ENCODE measurements around the gene PRKAG1. TPM values are rescaled to one million over a fixed set of nuclear protein-coding genes. Genes with fewer than 3 reads are reported as not detected.

The PRKAG1 gene
- total RNA-seq, 1 donor from 2014 or later: 47.1 TPM

GRCh38 chr12:49030714-49031572 is 12.4 kb upstream of the PRKAG1 start:
- Mint-ChIP-seq H3K4me1 (ENCODE audit: low read depth, unreplicated experiment) (no peaks in the 10 kb centered on the region), H3K27ac (ENCODE audit: unreplicated experiment) (peak overlapping the region; percentile 62), H3K27me3 (ENCODE audit: low read depth, unreplicated experiment) (no peaks in the 10 kb centered on the region), H3K4me3 (ENCODE audit: unreplicated experiment) (no peak overlapping the region), H3K36me3 (ENCODE audit: low read depth, unreplicated experiment) (peaks cover 10% of the 10 kb centered on the region), H3K9me3 (ENCODE audit: unreplicated experiment) (no peaks in the 10 kb centered on the region)
- Histone ChIP-seq H3K9ac (ENCODE audit: low read length) (no peak overlapping the region), H4K20me1 (ENCODE audit: insufficient read depth, low read length) (peaks cover 74% of the 10 kb centered on the region), H3K9me3 (ENCODE audit: insufficient read depth, low read depth, low read length) (no peaks in the 10 kb centered on the region), H3K27ac (ENCODE audit: low read depth, low read length) (no peak overlapping the region), H3K36me3 (ENCODE audit: insufficient read depth, low read length) (peaks cover 50% of the 10 kb centered on the region), H3K4me1 (ENCODE audit: insufficient read depth, low read length) (no peaks in the 10 kb centered on the region), H2AFZ (ENCODE audit: low read depth, low read length) (no peak overlapping the region), H3K4me2 (ENCODE audit: low read length) (no peak overlapping the region), H3K27me3 (ENCODE audit: insufficient read depth, low read length) (no peaks in the 10 kb centered on the region), H3K4me3 (ENCODE audit: insufficient read depth, low read depth, low read length) (no peak overlapping the region), H3K79me2 (ENCODE audit: insufficient read depth, low read length) (peaks cover 7% of the 10 kb centered on the region)
- no peak for DNase-seq (ENCODE audit: low read depth)
- no peak for TF ChIP-seq EZH2 (IDR thresholded peaks at IDR 0.05; ENCODE audit: insufficient read depth, low read length)
- TF ChIP-seq CTCF (IDR thresholded peaks at IDR 0.05; ENCODE audit: insufficient read depth, low read depth, low read length): no peak
- no peak for FAIRE-seq

- Mint-ChIP-seq H3K27ac (ENCODE audit: unreplicated experiment) (no peak overlapping the region), H3K36me3 (ENCODE audit: low read depth, unreplicated experiment) (peaks cover 13% of the 10 kb centered on the region), H3K4me1 (ENCODE audit: low read depth, unreplicated experiment) (no peaks in the 10 kb centered on the region), H3K27me3 (ENCODE audit: low read depth, unreplicated experiment) (no peaks in the 10 kb centered on the region), H3K4me3 (ENCODE audit: unreplicated experiment) (no peak overlapping the region), H3K9me3 (ENCODE audit: unreplicated experiment) (no peaks in the 10 kb centered on the region)
- peaks cover 80% of the 10 kb centered on the region for H4K20me1 ChIP-seq (ENCODE audit: insufficient read depth, low read length)
- peaks cover 55% of the 10 kb centered on the region for H3K36me3 ChIP-seq (ENCODE audit: insufficient read depth, low read length)
- H3K9me3 ChIP-seq (ENCODE audit: insufficient read depth, low read depth, low read length): no peaks in the 10 kb centered on the region
- no peak overlapping the region for H2AFZ ChIP-seq (ENCODE audit: low read depth, low read length)
- no peak overlapping the region for H3K9ac ChIP-seq (ENCODE audit: low read length)
- no peaks in the 10 kb centered on the region for H3K4me1 ChIP-seq (ENCODE audit: insufficient read depth, low read length)
- no peak overlapping the region for H3K27ac ChIP-seq (ENCODE audit: low read depth, low read length)
- H3K4me2 ChIP-seq (ENCODE audit: low read length): no peak overlapping the region
- DNase-seq (ENCODE audit: low read depth): no peak
- no peaks in the 10 kb centered on the region for H3K27me3 ChIP-seq (ENCODE audit: insufficient read depth, low read length)
- TF ChIP-seq EZH2 (IDR thresholded peaks at IDR 0.05; ENCODE audit: insufficient read depth, low read length): no peak
- FAIRE-seq: no peak
- H3K4me3 ChIP-seq (ENCODE audit: insufficient read depth, low read depth, low read length): no peak overlapping the region
- H3K79me2 ChIP-seq (ENCODE audit: insufficient read depth, low read length): peaks cover 7% of the 10 kb centered on the region
Observed at GRCh38 chr12:49030119-49030518, 11.5 kb upstream of the PRKAG1 start.

- Histone ChIP-seq H3K27me3 (ENCODE audit: insufficient read depth, low read length) (no peaks in the 10 kb centered on the region), H3K9me3 (ENCODE audit: insufficient read depth, low read depth, low read length) (no peaks in the 10 kb centered on the region), H3K27ac (ENCODE audit: low read depth, low read length) (no peak overlapping the region), H4K20me1 (ENCODE audit: insufficient read depth, low read length) (peaks cover 71% of the 10 kb centered on the region), H3K36me3 (ENCODE audit: insufficient read depth, low read length) (peaks cover 51% of the 10 kb centered on the region), H3K4me1 (ENCODE audit: insufficient read depth, low read length) (no peaks in the 10 kb centered on the region), H3K4me2 (ENCODE audit: low read length) (no peak overlapping the region), H3K79me2 (ENCODE audit: insufficient read depth, low read length) (peaks cover 8% of the 10 kb centered on the region), H3K4me3 (ENCODE audit: insufficient read depth, low read depth, low read length) (no peak overlapping the region), H2AFZ (ENCODE audit: low read depth, low read length) (no peak overlapping the region), H3K9ac (ENCODE audit: low read length) (no peak overlapping the region)
- Mint-ChIP-seq H3K9me3 (ENCODE audit: unreplicated experiment) (no peaks in the 10 kb centered on the region), H3K4me3 (ENCODE audit: unreplicated experiment) (no peak overlapping the region), H3K27me3 (ENCODE audit: low read depth, unreplicated experiment) (no peaks in the 10 kb centered on the region), H3K4me1 (ENCODE audit: low read depth, unreplicated experiment) (no peaks in the 10 kb centered on the region), H3K27ac (ENCODE audit: unreplicated experiment) (no peak overlapping the region), H3K36me3 (ENCODE audit: low read depth, unreplicated experiment) (peaks cover 18% of the 10 kb centered on the region)
- no peak for FAIRE-seq
- TF ChIP-seq CTCF (IDR thresholded peaks at IDR 0.05; ENCODE audit: insufficient read depth, low read depth, low read length) (no peak), EZH2 (IDR thresholded peaks at IDR 0.05; ENCODE audit: insufficient read depth, low read length) (no peak)
- no peak for DNase-seq (ENCODE audit: low read depth)
Observed at GRCh38 chr12:49028666-49029275, 10.2 kb upstream of the PRKAG1 start.

Data from astrocyte (in vitro differentiated cells and primary cell).